SKM-1 treated with dmso at 0.1 percent for 144 hours (cell line): Measurements from ENCODE around the gene ANO2.
"Not testable (repeated sequence)": the region's sequence is repeated elsewhere in the genome, so short reads cannot be mapped to it uniquely, and the experiment has no call there.

Experiments
- DNase-seq: peaks from one replicate; lab custom pipeline; 2025; ENCODE audit not compliant: unreplicated experiment; lab: John Stamatoyannopoulos, UW

ANO2 gene

DNA sequence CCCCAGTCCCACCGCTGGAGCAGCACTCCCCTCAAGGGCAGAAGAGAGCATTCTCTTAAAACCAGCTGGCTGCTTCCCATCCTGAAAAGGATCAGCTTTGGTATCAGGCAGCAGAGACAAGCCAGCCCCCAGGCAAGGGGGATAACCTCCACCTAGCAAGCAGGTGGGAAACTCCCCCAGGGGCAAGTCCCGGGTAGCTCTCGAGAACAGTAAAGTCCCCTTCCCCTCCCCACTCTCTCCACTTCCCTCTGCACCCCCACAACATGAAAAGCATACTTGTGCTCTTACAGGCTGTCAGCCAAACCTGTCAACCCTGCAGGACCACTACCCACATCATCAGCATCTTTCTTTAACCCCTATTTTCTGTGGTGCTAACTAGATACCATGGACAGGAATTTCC is 259.1 kb downstream of the ANO2 start:
- DNase-seq = no peak

- DNase-seq = no peak
Observed at GRCh38 chr12:5684989-5685388, 260.1 kb downstream of the ANO2 start.

GRCh38 chr12:5682581-5682980 is 262.5 kb downstream of the ANO2 start:
- no peak for DNase-seq

- no peak for DNase-seq
Observed at GRCh38 chr12:5678176-5678575, 266.9 kb downstream of the ANO2 start.

- not testable (repeated sequence) for DNase-seq
Observed at GRCh38 chr12:5669624-5670023, 275.4 kb downstream of the ANO2 start.

GRCh38 chr12:5665615-5666014 is 279.4 kb downstream of the ANO2 start:
- DNase-seq = no peak

DNA sequence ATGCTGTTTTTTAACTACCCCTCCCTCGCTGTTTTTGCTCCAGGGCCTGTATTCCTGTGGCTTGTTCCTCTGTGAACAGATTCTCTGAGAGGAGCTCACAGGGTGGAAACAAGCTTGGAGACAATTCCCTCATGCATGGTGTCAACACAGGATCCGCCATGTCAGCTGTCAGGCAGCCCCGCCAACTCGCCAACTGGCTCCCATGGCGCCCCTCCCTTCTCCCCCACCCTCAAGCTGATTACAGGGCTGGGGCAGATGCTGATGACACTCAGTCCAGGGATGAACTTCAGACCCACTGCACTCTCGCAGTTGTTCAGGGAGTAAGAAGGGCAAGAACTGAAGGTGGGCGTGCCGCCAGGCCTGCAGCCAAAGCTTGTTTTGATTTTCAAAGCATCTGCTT is 283.2 kb downstream of the ANO2 start:
- DNase-seq = no peak

- DNase-seq = no peak
Observed at GRCh38 chr12:5660238-5660637, 284.8 kb downstream of the ANO2 start.

DNA sequence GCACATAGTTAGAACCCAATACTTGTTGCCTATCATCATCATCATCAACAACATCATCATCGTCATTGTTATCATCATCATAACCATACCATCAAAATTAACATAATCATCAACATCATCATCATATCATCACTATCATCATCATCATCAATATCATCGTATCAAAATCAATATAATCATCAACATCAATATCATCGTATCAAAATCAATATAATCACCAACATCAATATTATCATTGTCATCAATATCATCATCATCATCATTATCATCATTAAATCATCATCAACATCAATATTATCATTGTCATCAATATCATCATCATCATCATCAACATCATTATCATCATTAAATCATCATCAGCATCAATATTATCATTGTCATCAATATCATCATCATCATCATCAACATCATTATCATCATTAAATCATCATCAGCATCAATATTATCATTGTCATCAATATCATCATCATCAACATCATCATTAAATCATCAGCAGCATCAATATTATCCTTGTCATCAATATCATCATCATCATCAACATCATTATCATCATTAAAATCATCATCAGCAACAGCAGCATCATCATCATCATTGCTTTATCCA is 286.6 kb downstream of the ANO2 start:
- not testable (repeated sequence) for DNase-seq

GRCh38 chr12:5656836-5657235 is 288.2 kb downstream of the ANO2 start:
- DNase-seq = no peak

DNA sequence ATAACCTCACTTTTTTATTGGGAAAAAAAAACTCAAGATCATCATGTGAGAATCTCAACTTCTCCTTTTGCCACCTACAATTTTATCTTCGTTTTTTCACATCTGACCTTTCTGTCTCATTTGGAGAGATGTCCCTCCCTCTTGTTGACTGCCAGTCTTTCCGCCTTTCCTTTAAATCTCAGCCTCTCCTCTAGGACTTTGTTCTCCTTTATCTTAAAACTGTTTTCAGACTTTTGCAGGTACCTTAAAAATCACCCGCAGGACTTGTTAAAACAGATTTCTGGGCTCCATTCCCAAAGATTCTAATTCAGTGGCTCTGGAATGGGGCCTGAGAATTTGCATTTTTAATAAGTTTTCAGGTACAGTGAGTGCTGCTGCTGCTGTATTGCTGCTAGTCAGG is 289.9 kb downstream of the ANO2 start:
- DNase-seq = no peak

- DNase-seq = no peak
Observed at GRCh38 chr12:5654019-5654418, 291.0 kb downstream of the ANO2 start.

GRCh38 chr12:5650829-5651461 is 294.1 kb downstream of the ANO2 start:
- DNase-seq = no peak

DNA sequence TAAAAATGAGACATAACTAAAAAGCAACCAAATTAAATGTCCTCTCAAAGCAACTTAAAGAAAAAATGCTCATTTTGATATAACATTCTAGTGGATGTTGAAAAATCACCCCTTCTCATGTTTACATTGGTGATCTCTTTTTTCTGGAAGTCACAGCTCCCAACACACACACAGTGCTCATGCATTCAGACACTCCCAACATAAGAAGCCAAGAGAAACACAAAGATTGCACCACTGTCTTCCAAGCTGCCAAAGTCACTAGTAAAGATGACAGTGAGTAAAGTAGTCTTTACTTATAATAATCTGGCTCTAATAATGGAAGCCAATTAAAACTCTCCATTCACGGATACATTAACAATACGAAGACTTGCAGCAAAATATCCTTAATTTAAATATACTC is 294.8 kb downstream of the ANO2 start:
- DNase-seq = no peak

DNA sequence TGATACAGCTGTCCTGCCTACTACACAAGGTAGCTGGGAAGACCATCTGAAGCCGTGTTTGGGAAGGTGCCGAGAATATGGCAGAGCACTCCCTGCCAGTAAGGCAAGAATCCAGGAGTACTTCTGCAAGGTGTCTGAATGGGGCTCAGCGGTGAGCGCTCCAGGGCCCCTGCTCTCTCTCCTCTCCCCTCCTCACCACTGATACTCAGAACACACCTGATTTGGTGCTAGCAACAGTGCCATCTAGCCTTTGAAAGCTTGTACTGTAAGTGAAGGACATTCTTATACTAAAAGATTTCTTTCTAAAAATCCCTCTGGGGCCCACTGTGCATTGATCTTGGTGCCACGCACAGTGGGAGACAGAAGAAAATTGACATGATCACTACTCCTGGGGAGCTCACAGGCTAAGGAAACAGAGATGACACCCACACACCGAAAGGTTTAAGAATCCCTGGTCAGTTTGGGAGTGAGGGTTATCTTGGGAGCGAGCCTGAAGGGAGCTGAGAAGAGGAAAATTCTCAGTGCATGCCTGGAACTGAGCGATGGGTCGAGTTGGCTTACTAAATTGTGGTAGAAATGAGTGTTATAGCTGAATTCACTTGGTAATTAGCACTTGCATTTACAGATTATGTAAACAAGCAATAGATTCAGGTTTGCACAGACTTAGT is 296.2 kb downstream of the ANO2 start:
- no peak for DNase-seq

GRCh38 chr12:5643266-5643665 is 301.8 kb downstream of the ANO2 start:
- DNase-seq = no peak

- DNase-seq = no peak
Observed at GRCh38 chr12:5637698-5638097, 307.4 kb downstream of the ANO2 start.

GRCh38 chr12:5636907-5637306 is 308.2 kb downstream of the ANO2 start:
- DNase-seq = no peak

- DNase-seq = no peak
Observed at GRCh38 chr12:5633106-5633505, 312.0 kb downstream of the ANO2 start.

DNA sequence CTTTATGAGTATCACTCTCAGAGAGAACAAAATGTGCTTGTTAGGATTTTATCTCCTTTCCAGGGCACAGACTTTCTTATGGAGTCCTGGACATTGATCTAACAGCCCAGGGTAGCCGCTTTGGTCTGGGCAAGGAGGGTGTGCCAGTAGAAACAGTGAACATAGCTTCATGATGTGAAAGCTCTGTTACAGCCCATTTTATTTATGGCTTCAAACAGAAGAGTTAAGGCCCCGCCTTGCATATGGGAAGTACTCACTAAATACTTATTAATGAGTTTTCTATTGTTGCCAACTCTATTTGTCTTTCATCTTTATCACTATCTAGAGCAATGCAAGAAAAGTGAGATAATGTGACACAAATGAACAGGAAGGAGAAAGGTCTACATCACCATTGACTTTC is 312.6 kb downstream of the ANO2 start:
- no peak for DNase-seq

- DNase-seq = no peak
Observed at GRCh38 chr12:5631497-5631896, 313.6 kb downstream of the ANO2 start.

- no peak for DNase-seq
Observed at GRCh38 chr12:5630726-5631125, 314.3 kb downstream of the ANO2 start.

- no peak for DNase-seq
Observed at GRCh38 chr12:5628501-5628900, 316.6 kb downstream of the ANO2 start.
